Measurements from ENCODE around the gene CUL4A. TPM values are rescaled to one million over a fixed set of nuclear protein-coding genes. Genes with fewer than 3 reads are reported as not detected.
A peak's percentile ranks its signal among the peaks of the same experiment; 100 is the strongest.

CUL4A gene
- total RNA-seq, 1 donor, result 114 TPM

- DNase-seq (ENCODE audit: low read depth), result peak; percentile 100
- TF ChIP-seq CTCF (IDR thresholded peaks at IDR 0.05; ENCODE audit: insufficient read depth, low read length), result peak; percentile 18
- H3K4me3 ChIP-seq (ENCODE audit: low read depth, low read length), result peak overlapping the region; percentile 36
These were observed 22.1 kb upstream of the CUL4A start for GRCh38 chr13:113187263-113187669.

- no peak overlapping the region for H3K4me3 ChIP-seq (ENCODE audit: low read depth, low read length)
- no peak for TF ChIP-seq CTCF (IDR thresholded peaks at IDR 0.05; ENCODE audit: insufficient read depth, low read length)
- DNase-seq (ENCODE audit: low read depth), result no peak
These were observed 21.3 kb upstream of the CUL4A start for GRCh38 chr13:113187883-113188665.

GRCh38 chr13:113190181-113190580 is 19.2 kb upstream of the CUL4A start:
- no peak overlapping the region for H3K4me3 ChIP-seq (ENCODE audit: low read depth, low read length)
- no peak for TF ChIP-seq CTCF (IDR thresholded peaks at IDR 0.05; ENCODE audit: insufficient read depth, low read length)
- DNase-seq (ENCODE audit: low read depth), result no peak

GRCh38 chr13:113192279-113192678 is 17.1 kb upstream of the CUL4A start:
- no peak overlapping the region for H3K4me3 ChIP-seq (ENCODE audit: low read depth, low read length)
- no peak for TF ChIP-seq CTCF (IDR thresholded peaks at IDR 0.05; ENCODE audit: insufficient read depth, low read length)
- peak; percentile 43 for DNase-seq (ENCODE audit: low read depth)

GRCh38 chr13:113192902-113193301 is 16.5 kb upstream of the CUL4A start:
- DNase-seq (ENCODE audit: low read depth), result peak; percentile 86
- TF ChIP-seq CTCF (IDR thresholded peaks at IDR 0.05; ENCODE audit: insufficient read depth, low read length), result no peak
- no peak overlapping the region for H3K4me3 ChIP-seq (ENCODE audit: low read depth, low read length)

GRCh38 chr13:113195360-113195759 is 14.1 kb upstream of the CUL4A start:
- no peak for DNase-seq (ENCODE audit: low read depth)
- TF ChIP-seq CTCF (IDR thresholded peaks at IDR 0.05; ENCODE audit: insufficient read depth, low read length), result no peak
- H3K4me3 ChIP-seq (ENCODE audit: low read depth, low read length), result no peak overlapping the region
